Thyroid gland (tissue), 4 donors: ENCODE measurements around the gene PTAR1. TPM values are rescaled to one million over a fixed set of nuclear protein-coding genes. Genes with fewer than 3 reads are reported as not detected.
"Not testable (repeated sequence)": the region's sequence is repeated elsewhere in the genome, so short reads cannot be mapped to it uniquely, and the experiment has no call there.

Experiments
- DNase-seq, 2 donors: peaks; one replicate each; pipeline ENCODE4 v3.0.0-alpha.2; 2019
- H3K27ac ChIP-seq, 3 donors: fragments of 200-600 bp; sonication (generic); 1 replicate in 2 of 3; 2 replicates in 1 of 3; pipeline ENCODE4 v1.5.1; 2016 to 2019; ENCODE audit warnings: mild to moderate bottlenecking in 1 of 3, moderate library complexity in 1 of 3
- H3K27me3 ChIP-seq: fragments of 200-600 bp; sonication (generic); one replicate; pipeline ENCODE4 v1.5.1; 2019
- H3K36me3 ChIP-seq, 2 donors: fragments of 200-600 bp; sonication (generic); one replicate each; pipeline ENCODE4 v1.5.1; 2016 to 2019
- H3K4me1 ChIP-seq, 2 donors: fragments of 200-600 bp; sonication (generic); one replicate each; pipeline ENCODE4 v1.5.1; 2017 to 2019
- H3K4me3 ChIP-seq, 3 donors: fragments of 200-600 bp; sonication (generic); replicated peaks in 1 of 3; 1 replicate in 2 of 3; 2 replicates in 1 of 3; pipeline ENCODE4 v1.5.1; 2016; ENCODE audit warnings: mild to moderate bottlenecking in 1 of 3
- H3K9me3 ChIP-seq: fragments of 200-600 bp; sonication (generic); one replicate; pipeline ENCODE4 v1.5.1; 2017
- POLR2A ChIP-seq, 2 donors: fragments of 450-650 bp; IDR thresholded peaks; one replicate each; pipeline ENCODE4 v1.6.1; 2017; ENCODE audit warnings: antibody characterized with exemption in 2 of 2, mild to moderate bottlenecking in 2 of 2, moderate library complexity in 1 of 2
- WGBS, 2 donors: methylation state at CpG; one replicate each; pipeline ENCODE4 v1.1.5; 2017; 5-methylcytosine and 5-hydroxymethylcytosine counted together
- intact Hi-C: fragments of 100-400 bp; cut with DNase I; formaldehyde crosslinking; loops from one replicate; pipeline ENCODE4 v1.15.1; 2023
- total RNA-seq, 4 donors: library from RNA; depleted of rRNA; stranded (reverse); fragments of >200 nt; gene quantifications; one replicate each; pipeline ENCODE4 v1.2.3, GENCODE V29; 2016
- TF ChIP-seq, protein P1 (sequence below), 6 experiments: fragments of 200-600 bp in 3 of 6; fragments of 450-650 bp in 3 of 6; sonication (generic) in 3 of 6; IDR thresholded peaks; one replicate each; pipeline ENCODE4 v1.5.1; 2016 to 2019; ENCODE audit warnings: antibody characterized with exemption in 6 of 6, mild to moderate bottlenecking in 2 of 6, inconsistent platforms in 1 of 6, moderate library complexity in 1 of 6

Gene PTAR1
- total RNA-seq, 4 donors from 2014 or later, result 67.9 to 80.9 (median 74.5) TPM

DNA sequence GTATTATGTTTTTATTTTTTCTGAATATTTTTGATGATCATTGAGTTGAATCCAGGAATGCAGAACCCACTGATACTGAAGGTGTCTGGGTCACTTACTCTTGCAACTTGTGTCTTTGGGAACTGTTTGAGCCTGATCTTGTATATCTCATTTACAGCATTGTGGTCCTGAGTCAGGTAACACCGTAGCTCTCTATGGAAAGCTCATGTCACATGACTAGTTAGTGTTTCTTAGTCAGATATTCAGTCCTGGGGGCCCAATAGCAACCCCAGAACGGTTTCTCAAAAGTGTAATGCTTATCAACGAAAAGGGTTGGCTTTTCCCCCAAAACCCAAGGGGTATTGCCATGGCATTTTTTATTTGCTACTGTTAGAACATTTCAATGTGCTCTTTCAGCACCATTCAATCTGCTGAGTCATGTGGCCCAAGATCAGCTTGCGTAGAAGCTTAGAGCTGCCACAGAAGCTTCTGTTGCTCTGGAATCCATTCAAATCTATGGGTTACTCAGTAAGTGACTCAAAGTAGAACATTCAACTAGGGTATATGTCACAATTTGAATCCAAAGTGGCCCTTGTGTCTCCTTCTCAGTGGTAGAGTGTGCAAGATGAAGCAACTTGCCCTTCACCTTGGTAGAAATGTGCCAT lies 12.1 kb upstream of the PTAR1 start:
- no peaks in the 10 kb centered on the region for H3K27me3 ChIP-seq
- H3K4me1 ChIP-seq, result no peaks in the 10 kb centered on the region
- no peak for DNase-seq
- H3K9me3 ChIP-seq, result no peaks in the 10 kb centered on the region
- 83 to 90% methylated on average over 4 of the region's 4 CpGs for WGBS, 2 donors
- no peak overlapping the region for H3K4me3 ChIP-seq
- H3K27ac ChIP-seq, result no peak overlapping the region
- TF ChIP-seq POLR2A (IDR thresholded peaks at IDR 0.05), result no peak
- TF ChIP-seq, protein P1, sequence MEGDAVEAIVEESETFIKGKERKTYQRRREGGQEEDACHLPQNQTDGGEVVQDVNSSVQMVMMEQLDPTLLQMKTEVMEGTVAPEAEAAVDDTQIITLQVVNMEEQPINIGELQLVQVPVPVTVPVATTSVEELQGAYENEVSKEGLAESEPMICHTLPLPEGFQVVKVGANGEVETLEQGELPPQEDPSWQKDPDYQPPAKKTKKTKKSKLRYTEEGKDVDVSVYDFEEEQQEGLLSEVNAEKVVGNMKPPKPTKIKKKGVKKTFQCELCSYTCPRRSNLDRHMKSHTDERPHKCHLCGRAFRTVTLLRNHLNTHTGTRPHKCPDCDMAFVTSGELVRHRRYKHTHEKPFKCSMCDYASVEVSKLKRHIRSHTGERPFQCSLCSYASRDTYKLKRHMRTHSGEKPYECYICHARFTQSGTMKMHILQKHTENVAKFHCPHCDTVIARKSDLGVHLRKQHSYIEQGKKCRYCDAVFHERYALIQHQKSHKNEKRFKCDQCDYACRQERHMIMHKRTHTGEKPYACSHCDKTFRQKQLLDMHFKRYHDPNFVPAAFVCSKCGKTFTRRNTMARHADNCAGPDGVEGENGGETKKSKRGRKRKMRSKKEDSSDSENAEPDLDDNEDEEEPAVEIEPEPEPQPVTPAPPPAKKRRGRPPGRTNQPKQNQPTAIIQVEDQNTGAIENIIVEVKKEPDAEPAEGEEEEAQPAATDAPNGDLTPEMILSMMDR (IDR thresholded peaks at IDR 0.05), result no peak
- H3K36me3 ChIP-seq, result no peaks in the 10 kb centered on the region
- intact Hi-C loops, result no loop called here

DNA sequence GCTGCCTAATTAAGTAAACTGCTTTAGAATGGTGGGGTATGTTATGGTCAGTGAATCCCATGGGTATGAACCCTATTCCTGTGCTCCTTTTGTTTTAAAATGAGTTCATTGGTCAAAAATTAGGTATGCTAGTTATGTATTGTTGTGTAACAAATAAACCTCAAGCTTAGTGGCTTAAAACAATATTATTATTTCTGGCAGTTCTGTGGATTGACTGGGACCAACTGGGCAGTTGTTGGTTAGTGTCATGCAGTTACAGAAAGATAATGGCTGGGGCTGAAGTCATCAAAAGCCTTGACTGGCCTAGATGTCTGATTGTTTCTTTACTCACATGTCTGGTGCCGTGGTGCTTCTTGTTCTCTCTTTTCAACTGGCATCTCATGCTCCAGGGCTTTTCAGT lies 8.9 kb upstream of the PTAR1 start:
- 83 to 90% methylated on average over 1 of the region's 1 CpG for WGBS, 2 donors
- H3K9me3 ChIP-seq, result no peaks in the 10 kb centered on the region
- H3K36me3 ChIP-seq, result no peaks in the 10 kb centered on the region
- no peak for DNase-seq
- no peak overlapping the region for H3K4me3 ChIP-seq
- TF ChIP-seq POLR2A (IDR thresholded peaks at IDR 0.05), result no peak
- TF ChIP-seq, protein P1 (IDR thresholded peaks at IDR 0.05), result no peak
- no peaks in the 10 kb centered on the region for H3K27me3 ChIP-seq
- H3K4me1 ChIP-seq, result no peaks in the 10 kb centered on the region
- no peak overlapping the region for H3K27ac ChIP-seq
- intact Hi-C loops, result no loop called here

DNA sequence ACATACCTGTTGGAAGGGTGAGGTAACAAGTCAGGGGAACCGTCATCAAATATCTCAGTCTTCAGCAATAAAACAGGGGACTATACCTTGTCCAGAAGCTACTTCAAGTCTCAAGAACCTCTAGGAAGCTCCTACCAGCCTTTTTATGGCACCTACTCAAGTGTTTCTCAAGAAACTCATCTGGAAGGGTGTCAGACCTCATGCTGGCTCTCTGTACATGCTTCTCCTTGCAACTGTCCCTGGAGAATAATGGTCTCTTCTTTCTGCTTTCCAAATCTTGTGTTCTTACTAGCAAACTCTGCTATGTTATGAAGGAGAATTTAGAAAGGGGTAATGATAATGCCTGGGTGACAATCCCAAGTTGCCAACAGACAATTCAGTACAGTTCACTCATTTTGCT lies 8.3 kb upstream of the PTAR1 start:
- Histone ChIP-seq H3K9me3 (no peaks in the 10 kb centered on the region), H3K4me1 (no peaks in the 10 kb centered on the region), H3K4me3 (no peak overlapping the region), H3K27ac (no peak overlapping the region), H3K27me3 (no peaks in the 10 kb centered on the region), H3K36me3 (no peaks in the 10 kb centered on the region)
- intact Hi-C loops, result no loop called here
- no peak for TF ChIP-seq POLR2A (IDR thresholded peaks at IDR 0.05)
- TF ChIP-seq, protein P1 (IDR thresholded peaks at IDR 0.05), result no peak
- DNase-seq, result no peak
- 72 to 81% methylated on average over 1 of the region's 1 CpG for WGBS, 2 donors

DNA sequence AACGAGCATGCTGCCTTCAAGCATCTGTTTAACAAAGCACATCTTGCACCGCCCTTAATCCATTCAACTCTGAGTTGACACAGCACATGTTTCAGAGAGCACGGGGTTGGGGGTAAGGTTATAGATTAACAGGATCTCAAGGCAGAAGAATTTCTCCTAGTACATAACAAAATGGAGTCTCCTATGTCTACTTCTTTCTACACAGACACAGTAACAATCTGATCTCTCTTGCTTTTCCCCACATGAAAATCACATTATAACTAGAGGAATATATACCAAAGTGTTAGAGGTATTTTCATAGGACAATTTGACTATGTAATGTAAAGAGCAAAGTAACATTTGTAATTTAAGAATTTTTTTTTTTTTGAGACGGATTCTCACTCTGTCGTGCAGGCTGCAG lies 4.1 kb upstream of the PTAR1 start:
- intact Hi-C loops, H3K27ac ChIP-seq, H3K36me3 ChIP-seq, H3K9me3 ChIP-seq, DNase-seq, H3K27me3 ChIP-seq, H3K4me1 ChIP-seq, H3K4me3 ChIP-seq: not testable (repeated sequence)
- WGBS, 2 donors, result 47 to 50% methylated on average over 5 of the region's 5 CpGs

DNA sequence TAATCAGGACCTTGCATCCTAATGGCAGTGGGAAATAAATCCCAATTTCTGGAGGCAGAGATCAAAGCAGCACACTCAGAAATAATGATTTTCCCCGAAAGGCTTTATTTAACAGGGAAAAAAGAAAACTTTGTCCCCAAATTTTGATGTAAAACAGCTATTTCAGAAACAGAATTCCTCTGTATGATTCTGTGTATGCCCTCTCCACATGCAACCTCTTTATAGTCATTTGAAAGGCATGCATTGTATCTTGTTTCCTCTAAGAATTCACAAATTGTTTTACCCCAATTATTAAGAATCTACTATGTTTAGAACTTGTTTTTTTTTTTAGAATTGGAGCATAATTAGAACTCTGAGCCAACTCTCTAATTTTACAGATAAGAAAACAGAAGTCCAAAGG lies 2.7 kb upstream of the PTAR1 start:
- DNase-seq, result no peak
- H3K4me1 ChIP-seq, result peaks cover 0 to 4% of the 10 kb centered on the region in 2 donors
- H3K4me3 ChIP-seq, result no peak overlapping the region
- intact Hi-C loops, result no loop called here
- H3K36me3 ChIP-seq, result no peaks in the 10 kb centered on the region
- WGBS, 2 donors, result 82 to 96% methylated on average over 1 of the region's 1 CpG
- TF ChIP-seq, protein P1 (IDR thresholded peaks at IDR 0.05), result no peak
- no peak for TF ChIP-seq POLR2A (IDR thresholded peaks at IDR 0.05)
- no peaks in the 10 kb centered on the region for H3K9me3 ChIP-seq
- H3K27ac ChIP-seq, result no peak overlapping the region
- no peaks in the 10 kb centered on the region for H3K27me3 ChIP-seq

DNA sequence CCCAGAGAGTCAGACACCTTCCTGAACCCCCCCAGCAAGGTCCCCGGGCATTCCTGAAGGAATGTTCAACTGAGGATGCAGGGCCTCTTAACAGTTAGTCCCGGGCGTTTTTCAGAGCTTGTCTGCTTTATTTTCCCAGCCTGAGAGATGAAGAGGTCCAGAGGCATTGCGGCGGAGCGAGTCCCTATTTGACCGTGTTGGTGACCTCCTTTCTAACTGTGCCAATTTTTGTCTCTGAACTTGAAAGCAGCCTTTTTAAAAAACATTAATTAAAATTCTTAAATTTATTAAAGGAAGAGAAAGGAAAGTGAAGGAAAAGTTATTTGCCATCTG lies 433 bp upstream of the PTAR1 start:
- H3K27me3 ChIP-seq, result no peaks in the 10 kb centered on the region
- no peaks in the 10 kb centered on the region for H3K9me3 ChIP-seq
- H3K36me3 ChIP-seq, result no peaks in the 10 kb centered on the region
- H3K4me3 ChIP-seq, result peak overlapping the region in 2 of 3 donors; percentile 36 to 92
- no peak for DNase-seq
- intact Hi-C loops, result no loop called here
- H3K4me1 ChIP-seq, result peaks cover 0 to 4% of the 10 kb centered on the region in 2 donors
- TF ChIP-seq, protein P1 (IDR thresholded peaks at IDR 0.05), result no peak
- TF ChIP-seq POLR2A (IDR thresholded peaks at IDR 0.05), result no peak
- H3K27ac ChIP-seq, result peak overlapping the region; percentile 23 to 87 (median 69)
- 9 to 15% methylated on average over 7 of the region's 7 CpGs for WGBS, 2 donors
